ENCODE results near the gene FOSL2. TPM values are rescaled to one million over a fixed set of nuclear protein-coding genes. Genes with fewer than 3 reads are reported as not detected.

Gene FOSL2
- total RNA-seq, 1 donor from 2014 or later: 1.3 TPM

- no peaks in the 10 kb centered on the region for H3K4me1 Mint-ChIP-seq
- no peaks in the 10 kb centered on the region for H3K4me1 ChIP-seq
- H4K20me1 ChIP-seq (ENCODE audit: low read depth): no peaks in the 10 kb centered on the region
- H3K9me3 ChIP-seq (ENCODE audit: low read depth): no peaks in the 10 kb centered on the region
- H3K36me3 Mint-ChIP-seq: no peaks in the 10 kb centered on the region
- H3K36me3 ChIP-seq: no peaks in the 10 kb centered on the region
- no peaks in the 10 kb centered on the region for H3F3A ChIP-seq (ENCODE audit: low read depth)
- H3K4me3 Mint-ChIP-seq: no peak overlapping the region
- H3K27me3 ChIP-seq: no peaks in the 10 kb centered on the region
- TF ChIP-seq EZH2phosphoT487 (IDR thresholded peaks at IDR 0.05) (no peak), CTCF (IDR thresholded peaks at IDR 0.05) (no peak), EZH2 (IDR thresholded peaks at IDR 0.05) (no peak)
- no peak overlapping the region for H2AFZ ChIP-seq (replicated peaks)
- H3K9ac ChIP-seq: no peak overlapping the region
- H3K4me3 ChIP-seq: no peak overlapping the region
- no peak for DNase-seq (ENCODE audit: low spot score)
- H3K4me2 ChIP-seq: no peak overlapping the region
- H3K27ac ChIP-seq: no peak overlapping the region
- H3K27me3 Mint-ChIP-seq (ENCODE audit: insufficient read depth, low read depth): no peaks in the 10 kb centered on the region
- H3K27ac Mint-ChIP-seq: no peak overlapping the region
- no peaks in the 10 kb centered on the region for H3K79me2 ChIP-seq (ENCODE audit: low read depth)
- no peaks in the 10 kb centered on the region for H3K9me3 Mint-ChIP-seq
Measured at GRCh38 chr2:28442328-28442727, 49.7 kb downstream of the FOSL2 start.

DNA sequence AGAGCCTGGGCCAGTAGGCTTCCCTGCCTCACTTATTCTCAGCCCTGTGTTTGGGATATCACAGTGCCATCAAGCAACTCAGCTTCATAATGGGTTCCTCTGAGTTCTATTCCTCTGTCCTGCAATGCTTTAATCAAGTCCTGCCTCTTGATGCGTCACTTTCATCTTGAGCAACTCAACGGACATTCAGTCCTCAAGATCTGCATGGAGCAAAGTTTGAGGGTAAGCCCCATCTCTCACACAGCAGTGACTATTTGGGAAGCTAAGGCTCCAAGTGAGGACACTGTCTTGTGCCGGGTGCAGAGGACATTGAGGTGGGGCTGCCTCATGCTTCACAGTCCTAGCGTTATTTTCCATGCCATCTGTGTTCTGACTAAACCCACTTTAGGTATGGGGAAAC is 52.3 kb downstream of the FOSL2 start:
- no peaks in the 10 kb centered on the region for H3K79me2 ChIP-seq (ENCODE audit: low read depth)
- H2AFZ ChIP-seq (replicated peaks): no peak overlapping the region
- H4K20me1 ChIP-seq (ENCODE audit: low read depth): no peaks in the 10 kb centered on the region
- peaks cover 1% of the 10 kb centered on the region for H3K4me1 Mint-ChIP-seq
- no peak overlapping the region for H3K4me3 Mint-ChIP-seq
- H3K4me3 ChIP-seq: no peak overlapping the region
- no peak overlapping the region for H3K27ac Mint-ChIP-seq
- TF ChIP-seq CTCF (IDR thresholded peaks at IDR 0.05): no peak
- no peak for TF ChIP-seq EZH2 (IDR thresholded peaks at IDR 0.05)
- no peak for TF ChIP-seq EZH2phosphoT487 (IDR thresholded peaks at IDR 0.05)
- H3K4me2 ChIP-seq: no peak overlapping the region
- DNase-seq (ENCODE audit: low spot score): no peak
- no peaks in the 10 kb centered on the region for H3K9me3 ChIP-seq (ENCODE audit: low read depth)
- no peaks in the 10 kb centered on the region for H3K9me3 Mint-ChIP-seq
- H3K9ac ChIP-seq: no peak overlapping the region
- H3K36me3 Mint-ChIP-seq: no peaks in the 10 kb centered on the region
- no peaks in the 10 kb centered on the region for H3K27me3 ChIP-seq
- no peaks in the 10 kb centered on the region for H3K4me1 ChIP-seq
- no peaks in the 10 kb centered on the region for H3K36me3 ChIP-seq
- no peak overlapping the region for H3K27ac ChIP-seq
- H3K27me3 Mint-ChIP-seq (ENCODE audit: insufficient read depth, low read depth): peaks cover 4% of the 10 kb centered on the region
- no peaks in the 10 kb centered on the region for H3F3A ChIP-seq (ENCODE audit: low read depth)

- no peak overlapping the region for H2AFZ ChIP-seq (replicated peaks)
- Mint-ChIP-seq H3K4me1 (peaks cover 3% of the 10 kb centered on the region), H3K9me3 (peaks cover 2% of the 10 kb centered on the region), H3K27ac (no peak overlapping the region), H3K36me3 (no peaks in the 10 kb centered on the region), H3K27me3 (ENCODE audit: insufficient read depth, low read depth) (peaks cover 4% of the 10 kb centered on the region), H3K4me3 (no peak overlapping the region)
- no peaks in the 10 kb centered on the region for H3K27me3 ChIP-seq
- H3K27ac ChIP-seq: no peak overlapping the region
- TF ChIP-seq EZH2 (IDR thresholded peaks at IDR 0.05) (no peak), EZH2phosphoT487 (IDR thresholded peaks at IDR 0.05) (no peak), CTCF (IDR thresholded peaks at IDR 0.05) (no peak)
- no peak for DNase-seq (ENCODE audit: low spot score)
- no peaks in the 10 kb centered on the region for H3K79me2 ChIP-seq (ENCODE audit: low read depth)
- H3K36me3 ChIP-seq: no peaks in the 10 kb centered on the region
- H3F3A ChIP-seq (ENCODE audit: low read depth): no peaks in the 10 kb centered on the region
- no peaks in the 10 kb centered on the region for H4K20me1 ChIP-seq (ENCODE audit: low read depth)
- no peaks in the 10 kb centered on the region for H3K4me1 ChIP-seq
- H3K9ac ChIP-seq: no peak overlapping the region
- no peak overlapping the region for H3K4me3 ChIP-seq
- no peak overlapping the region for H3K4me2 ChIP-seq
- no peaks in the 10 kb centered on the region for H3K9me3 ChIP-seq (ENCODE audit: low read depth)
Measured at GRCh38 chr2:28445448-28446258, 53.0 kb downstream of the FOSL2 start.
